Activated CD4-positive, alpha-beta memory T cell treated with anti-CD3 and anti-CD28 coated beads for 36 hours (primary cell): ENCODE data around the gene SLC25A2. TPM values are rescaled to one million over a fixed set of nuclear protein-coding genes. Genes with fewer than 3 reads are reported as not detected.
A peak's percentile ranks its signal among the peaks of the same experiment; 100 is the strongest.
"Not testable (repeated sequence)": the region's sequence is repeated elsewhere in the genome, so short reads cannot be mapped to it uniquely, and the experiment has no call there.

ENCODE experiments used
- CTCF ChIA-PET: fragments of 350-600 bp; sonication (Branson Sonifier 250); formaldehyde crosslinking; loops from one replicate; lab custom pipeline; 2021; ENCODE audit warnings: antibody characterized with exemption, inconsistent platforms; lab: Charles Lee
- POLR2A ChIA-PET: fragments of 350-600 bp; sonication (Branson Sonifier 250); formaldehyde crosslinking; loops from one replicate; lab custom pipeline; 2021; ENCODE audit warnings: antibody characterized with exemption; lab: Charles Lee
- DNase-seq: peaks from one replicate; pipeline ENCODE4 v3.0.0-alpha.2; 2020
- H3K27ac Mint-ChIP-seq: one replicate; pipeline ENCODE4 v1.8.0; 2021; ENCODE audit warnings: mixed read lengths
- H3K27me3 Mint-ChIP-seq: one replicate; pipeline ENCODE4 v1.8.0; 2021; ENCODE audit warnings: mixed read lengths
- H3K36me3 Mint-ChIP-seq: one replicate; pipeline ENCODE4 v1.8.0; 2021; ENCODE audit warnings: mixed read lengths
- H3K4me1 Mint-ChIP-seq: one replicate; pipeline ENCODE4 v1.8.0; 2021; ENCODE audit warnings: low read depth, mixed read lengths
- H3K4me3 Mint-ChIP-seq: one replicate; pipeline ENCODE4 v1.8.0; 2021; ENCODE audit warnings: mild to moderate bottlenecking, mixed read lengths
- H3K9me3 Mint-ChIP-seq: one replicate; pipeline ENCODE4 v1.8.0; 2021; ENCODE audit warnings: mixed read lengths
- intact Hi-C: fragments of 100-400 bp; cut with micrococcal nuclease; formaldehyde crosslinking; loops from one replicate; pipeline ENCODE4 v1.15.1; 2023
- total RNA-seq, 2 experiments: library from RNA; stranded (reverse); gene quantifications; one replicate each; pipeline ENCODE4 v1.2.3, GENCODE V29; 2021

The SLC25A2 gene
- under 1 TPM; 0.19 to 0.31 TPM for total RNA-seq

DNA sequence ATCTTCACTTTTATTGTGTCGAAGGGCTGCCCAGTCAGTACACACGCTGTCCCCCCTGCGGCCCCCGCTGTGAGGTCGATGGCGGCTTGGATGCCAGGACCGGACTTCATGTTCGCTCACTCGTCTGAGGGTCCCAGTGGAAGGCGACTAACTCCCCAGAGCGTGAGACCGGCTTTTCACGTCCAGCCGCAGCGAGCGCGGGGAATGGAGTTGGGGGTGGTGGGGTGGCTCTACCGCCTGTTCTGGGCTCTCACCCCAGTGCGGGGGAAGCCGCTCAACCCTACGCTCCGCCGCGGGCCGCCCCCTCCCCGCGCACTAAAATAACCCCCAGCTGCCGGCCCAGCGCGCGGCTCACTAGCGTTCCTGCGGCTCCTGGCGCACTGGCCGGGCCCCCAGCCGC, at the start of gene SLC25A2:
Gene SLC25A2 (minus strand): TSS at position 294 of the 400 bp plus-strand sequence. CDS start 184 bp downstream, at position 110.
- intact Hi-C loops = no loop called here
- Mint-ChIP-seq H3K4me1 (no peaks in the 10 kb centered on the region), H3K36me3 (peaks cover 45% of the 10 kb centered on the region), H3K4me3 (no peak within 1 kb of the TSS), H3K9me3 (peaks cover 81% of the 10 kb centered on the region), H3K27ac (no peak within 1 kb of the TSS), H3K27me3 (no peaks in the 10 kb centered on the region)
- ChIA-PET CTCF (no interaction called here), POLR2A (no interaction called here)
- no peak for DNase-seq

DNA sequence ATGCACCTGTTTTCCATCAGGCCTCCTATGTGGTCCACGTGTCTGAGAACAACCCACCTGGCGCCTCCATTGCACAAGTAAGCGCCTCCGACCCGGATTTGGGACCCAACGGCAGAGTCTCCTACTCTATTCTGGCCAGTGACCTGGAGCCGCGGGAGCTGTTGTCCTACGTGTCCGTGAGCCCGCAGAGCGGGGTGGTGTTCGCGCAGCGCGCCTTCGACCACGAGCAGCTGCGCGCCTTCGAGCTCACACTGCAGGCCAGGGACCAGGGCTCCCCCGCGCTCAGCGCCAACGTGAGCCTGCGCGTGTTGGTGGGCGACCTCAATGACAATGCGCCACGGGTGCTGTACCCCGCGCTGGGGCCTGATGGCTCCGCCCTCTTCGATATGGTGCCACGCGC, 47.7 kb upstream of the SLC25A2 start:
- H3K4me3 Mint-ChIP-seq = no peak overlapping the region
- no peaks in the 10 kb centered on the region for H3K4me1 Mint-ChIP-seq
- H3K27me3 Mint-ChIP-seq = peaks cover 47% of the 10 kb centered on the region
- ChIA-PET POLR2A (no interaction called here), CTCF (interaction anchor here (1.0 to 2.3 kb wide), 3 partner anchors 18 to 198 kb away, joined by 3 to 9 read pairs (median 5); partner anchors contain the start of gene PCDHGA1)
- H3K9me3 Mint-ChIP-seq = peaks cover 16% of the 10 kb centered on the region
- peaks cover 7% of the 10 kb centered on the region for H3K36me3 Mint-ChIP-seq
- no peak overlapping the region for H3K27ac Mint-ChIP-seq
- DNase-seq = no peak
- intact Hi-C loops = no loop called here

DNA sequence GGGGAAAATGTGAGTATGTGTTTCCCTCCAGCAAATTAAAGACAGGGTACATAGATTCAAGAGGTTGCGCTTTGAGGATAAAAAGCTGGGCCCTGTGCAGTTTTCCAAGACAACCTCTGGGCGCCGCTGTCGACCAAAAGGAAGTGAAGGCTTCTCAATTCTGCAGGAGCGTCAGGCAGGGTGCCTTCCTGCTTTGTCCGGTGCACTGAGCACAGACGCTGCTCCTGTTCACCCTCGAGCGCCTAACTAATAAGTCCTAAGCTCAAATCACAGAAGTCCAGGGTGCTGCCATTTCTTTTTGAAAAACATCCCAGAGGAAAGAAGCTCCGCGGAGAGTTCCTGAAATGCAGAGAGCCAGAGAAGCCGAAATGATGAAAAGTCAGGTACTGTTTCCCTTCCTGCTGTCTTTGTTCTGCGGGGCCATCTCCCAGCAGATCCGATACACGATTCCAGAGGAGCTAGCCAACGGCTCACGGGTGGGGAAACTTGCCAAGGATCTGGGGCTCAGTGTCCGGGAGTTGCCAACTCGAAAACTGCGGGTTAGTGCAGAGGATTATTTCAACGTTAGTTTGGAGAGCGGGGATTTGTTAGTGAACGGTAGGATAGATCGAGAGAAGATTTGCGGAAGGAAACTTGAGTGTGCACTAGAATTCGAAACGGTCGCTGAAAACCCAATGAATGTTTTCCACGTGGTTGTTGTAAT, 46.2 kb upstream of the SLC25A2 start, which contains the start of gene PCDHGB1:
Gene PCDHGB1 (plus strand): TSS at position 183 of the 703 bp plus-strand sequence. CDS start 162 bp downstream, at position 345.
- Mint-ChIP-seq H3K4me1 (no peaks in the 10 kb centered on the region), H3K4me3 (peak within 1 kb of the TSS; percentile 45), H3K36me3 (peaks cover 13% of the 10 kb centered on the region), H3K27ac (no peak within 1 kb of the TSS), H3K27me3 (peaks cover 40% of the 10 kb centered on the region), H3K9me3 (peaks cover 15% of the 10 kb centered on the region)
- peak; percentile 51 for DNase-seq
- POLR2A ChIA-PET = no interaction called here
- intact Hi-C loops = no loop called here
- CTCF ChIA-PET = interaction anchor here (1.0 to 2.3 kb wide), 8 partner anchors 10 to 178 kb away, joined by 3 to 9 read pairs (median 6); partner anchors contain the start of genes PCDHGA1, PCDHGB2 and TAF7

DNA sequence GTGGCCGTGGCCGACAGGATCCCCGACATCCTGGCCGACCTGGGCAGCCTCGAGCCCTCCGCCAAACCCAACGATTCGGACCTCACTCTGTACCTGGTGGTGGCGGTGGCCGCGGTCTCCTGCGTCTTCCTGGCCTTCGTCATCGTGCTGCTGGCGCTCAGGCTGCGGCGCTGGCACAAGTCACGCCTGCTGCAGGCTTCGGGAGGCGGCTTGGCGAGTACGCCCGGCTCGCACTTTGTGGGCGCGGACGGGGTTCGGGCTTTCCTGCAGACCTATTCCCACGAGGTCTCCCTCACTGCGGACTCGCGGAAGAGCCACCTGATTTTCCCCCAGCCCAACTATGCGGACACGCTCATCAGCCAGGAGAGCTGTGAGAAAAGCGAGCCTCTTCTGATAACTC, 42.2 kb upstream of the SLC25A2 start:
- H3K27me3 Mint-ChIP-seq = peaks cover 41% of the 10 kb centered on the region
- H3K27ac Mint-ChIP-seq, intact Hi-C loops, H3K4me1 Mint-ChIP-seq, POLR2A ChIA-PET, DNase-seq, H3K4me3 Mint-ChIP-seq: not testable (repeated sequence)
- peaks cover 28% of the 10 kb centered on the region for H3K9me3 Mint-ChIP-seq
- CTCF ChIA-PET = interaction anchor here (1.0 kb wide), 1 partner anchor 11 kb away, joined by 3 read pairs; no protein-coding TSS in a partner anchor
- H3K36me3 Mint-ChIP-seq = peaks cover 17% of the 10 kb centered on the region

DNA sequence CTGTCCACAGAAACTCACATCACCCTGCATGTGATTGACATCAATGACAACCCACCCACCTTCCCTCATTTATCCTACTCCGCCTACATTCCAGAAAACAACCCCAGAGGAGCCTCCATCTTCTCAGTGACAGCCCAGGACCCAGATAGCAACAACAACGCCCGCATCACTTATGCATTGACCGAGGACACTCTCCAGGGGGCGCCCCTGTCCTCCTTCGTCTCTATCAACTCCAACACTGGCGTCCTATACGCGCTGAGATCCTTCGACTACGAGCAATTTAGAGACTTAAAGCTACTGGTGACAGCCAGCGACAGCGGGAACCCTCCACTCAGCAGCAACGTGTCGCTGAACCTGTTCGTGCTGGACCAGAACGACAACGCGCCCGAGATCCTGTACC, 41.5 kb upstream of the SLC25A2 start:
- no peaks in the 10 kb centered on the region for H3K4me1 Mint-ChIP-seq
- POLR2A ChIA-PET = no interaction called here
- intact Hi-C loops = no loop called here
- H3K27me3 Mint-ChIP-seq = peaks cover 35% of the 10 kb centered on the region
- no peak overlapping the region for H3K4me3 Mint-ChIP-seq
- CTCF ChIA-PET = no interaction called here
- peaks cover 28% of the 10 kb centered on the region for H3K9me3 Mint-ChIP-seq
- H3K27ac Mint-ChIP-seq = no peak overlapping the region
- DNase-seq = no peak
- H3K36me3 Mint-ChIP-seq = peaks cover 17% of the 10 kb centered on the region

DNA sequence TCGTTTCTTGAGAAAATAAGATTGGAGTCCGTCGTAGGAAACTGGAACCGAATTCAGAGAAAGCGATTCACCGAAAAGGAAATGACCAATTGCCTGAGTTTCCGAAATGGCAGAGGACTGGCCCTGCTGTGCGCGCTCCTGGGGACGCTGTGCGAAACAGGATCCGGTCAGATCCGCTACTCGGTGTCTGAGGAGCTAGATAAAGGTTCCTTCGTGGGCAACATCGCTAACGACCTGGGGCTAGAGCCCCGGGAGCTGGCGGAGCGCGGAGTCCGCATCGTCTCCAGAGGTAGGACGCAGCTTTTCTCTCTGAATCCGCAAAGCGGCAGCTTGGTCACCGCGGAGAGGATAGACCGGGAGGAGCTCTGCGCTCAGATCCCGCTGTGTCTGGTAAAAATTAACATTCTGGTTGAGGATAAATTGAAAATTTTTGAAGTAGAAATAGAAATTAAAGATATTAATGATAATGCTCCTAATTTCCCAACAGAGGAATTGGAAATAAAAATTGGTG, 40.2 kb upstream of the SLC25A2 start:
- ChIA-PET CTCF (interaction anchor here (1.1 to 1.6 kb wide), 2 partner anchors 21 to 214 kb away, joined by 3 to 4 read pairs; no protein-coding TSS in a partner anchor), POLR2A (no interaction called here)
- Mint-ChIP-seq H3K4me3 (no peak overlapping the region), H3K27ac (no peak overlapping the region), H3K36me3 (peaks cover 20% of the 10 kb centered on the region), H3K27me3 (peaks cover 40% of the 10 kb centered on the region), H3K9me3 (peaks cover 39% of the 10 kb centered on the region), H3K4me1 (no peaks in the 10 kb centered on the region)
- DNase-seq = no peak
- intact Hi-C loops = no loop called here

DNA sequence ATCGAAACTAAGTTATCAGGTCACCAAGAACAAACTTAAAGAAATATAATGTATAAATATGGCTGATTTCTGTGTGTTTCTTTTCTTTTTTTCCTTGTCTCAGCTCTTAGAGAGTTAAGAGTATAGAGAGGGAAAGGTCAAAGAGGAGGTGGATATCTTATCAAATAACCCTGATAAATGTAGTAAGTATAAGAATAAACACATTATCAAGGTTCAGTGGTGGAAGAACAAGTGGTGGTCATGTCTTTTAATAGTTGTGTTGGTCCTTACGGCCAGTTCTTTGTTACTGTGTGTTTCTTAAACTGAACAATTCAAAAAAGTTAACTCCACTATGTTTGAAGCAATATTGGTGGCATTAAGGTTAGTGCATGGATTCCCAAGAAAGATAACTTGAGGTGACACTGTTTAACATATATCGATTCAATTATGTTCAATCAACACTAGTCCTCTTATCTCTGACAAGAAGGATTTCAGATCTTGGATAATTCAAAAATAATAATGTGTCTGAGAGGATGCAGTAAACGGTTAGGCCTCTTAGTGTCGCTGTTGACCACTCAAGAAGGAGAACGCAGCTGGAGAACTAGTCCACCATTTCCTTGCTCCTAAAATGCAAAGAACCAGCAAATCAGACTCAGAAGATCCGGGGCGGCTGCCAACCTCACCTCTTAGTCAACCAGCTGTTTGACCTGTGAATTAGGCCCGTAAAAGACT, 39.5 kb upstream of the SLC25A2 start, which contains the start of gene PCDHGA3:
Gene PCDHGA3 (plus strand): TSS at position 588 of the 711 bp plus-strand sequence. CDS start 205 bp downstream, outside the sequence.
- H3K27ac Mint-ChIP-seq = no peak within 1 kb of the TSS
- ChIA-PET CTCF (interaction anchor here (1.0 to 1.6 kb wide), 3 partner anchors 14 to 214 kb away, joined by 3 to 4 read pairs (median 4); no protein-coding TSS in a partner anchor), POLR2A (no interaction called here)
- no peaks in the 10 kb centered on the region for H3K4me1 Mint-ChIP-seq
- intact Hi-C loops = no loop called here
- H3K4me3 Mint-ChIP-seq = no peak within 1 kb of the TSS
- DNase-seq = peak; percentile 20
- H3K27me3 Mint-ChIP-seq = peaks cover 41% of the 10 kb centered on the region
- peaks cover 21% of the 10 kb centered on the region for H3K36me3 Mint-ChIP-seq
- H3K9me3 Mint-ChIP-seq = peaks cover 45% of the 10 kb centered on the region

DNA sequence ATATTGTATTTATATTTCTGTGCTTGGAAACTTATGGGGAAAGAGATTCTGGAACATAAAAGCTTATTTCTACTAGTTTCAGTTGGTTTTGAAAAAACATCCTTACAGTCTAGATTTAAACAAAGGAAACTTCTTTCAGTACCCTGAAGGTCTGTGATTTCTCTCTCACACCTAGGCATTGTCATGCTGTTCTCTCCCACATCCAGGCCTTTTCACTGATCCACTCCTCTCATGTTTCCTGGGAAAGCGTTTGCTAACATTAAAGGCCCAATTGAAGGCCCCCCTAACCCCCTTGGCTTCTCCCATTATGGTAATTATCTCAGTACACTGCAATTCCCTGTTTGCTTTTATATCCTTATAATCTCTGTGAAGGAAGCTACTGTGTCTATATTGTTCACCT, 38.9 kb upstream of the SLC25A2 start:
- H3K9me3 Mint-ChIP-seq = peaks cover 51% of the 10 kb centered on the region
- no peak overlapping the region for H3K4me3 Mint-ChIP-seq
- no peaks in the 10 kb centered on the region for H3K4me1 Mint-ChIP-seq
- ChIA-PET POLR2A (no interaction called here), CTCF (interaction anchor here (1.0 to 1.6 kb wide), 3 partner anchors 14 to 215 kb away, joined by 3 to 4 read pairs (median 4); no protein-coding TSS in a partner anchor)
- DNase-seq = no peak
- peaks cover 47% of the 10 kb centered on the region for H3K27me3 Mint-ChIP-seq
- intact Hi-C loops = no loop called here
- peaks cover 27% of the 10 kb centered on the region for H3K36me3 Mint-ChIP-seq
- no peak overlapping the region for H3K27ac Mint-ChIP-seq

DNA sequence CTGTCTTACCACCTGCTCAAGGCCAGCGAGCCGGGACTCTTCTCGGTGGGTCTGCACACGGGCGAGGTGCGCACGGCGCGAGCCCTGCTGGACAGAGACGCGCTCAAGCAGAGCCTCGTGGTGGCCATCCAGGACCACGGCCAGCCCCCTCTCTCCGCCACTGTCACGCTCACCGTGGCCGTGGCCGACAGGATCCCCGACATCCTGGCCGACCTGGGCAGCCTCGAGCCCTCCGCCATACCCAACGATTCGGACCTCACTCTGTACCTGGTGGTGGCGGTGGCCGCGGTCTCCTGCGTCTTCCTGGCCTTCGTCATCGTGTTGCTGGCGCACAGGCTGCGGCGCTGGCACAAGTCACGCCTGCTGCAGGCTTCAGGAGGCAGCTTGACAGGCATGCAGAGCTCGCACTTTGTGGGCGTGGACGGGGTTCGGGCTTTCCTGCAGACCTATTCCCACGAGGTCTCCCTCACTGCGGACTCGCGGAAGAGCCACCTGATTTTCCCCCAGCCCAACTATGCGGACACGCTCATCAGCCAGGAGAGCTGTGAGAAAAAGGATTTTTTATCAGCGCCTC, 37.0 kb upstream of the SLC25A2 start:
- CTCF ChIA-PET = not testable (repeated sequence)
- peaks cover 58% of the 10 kb centered on the region for H3K9me3 Mint-ChIP-seq

DNA sequence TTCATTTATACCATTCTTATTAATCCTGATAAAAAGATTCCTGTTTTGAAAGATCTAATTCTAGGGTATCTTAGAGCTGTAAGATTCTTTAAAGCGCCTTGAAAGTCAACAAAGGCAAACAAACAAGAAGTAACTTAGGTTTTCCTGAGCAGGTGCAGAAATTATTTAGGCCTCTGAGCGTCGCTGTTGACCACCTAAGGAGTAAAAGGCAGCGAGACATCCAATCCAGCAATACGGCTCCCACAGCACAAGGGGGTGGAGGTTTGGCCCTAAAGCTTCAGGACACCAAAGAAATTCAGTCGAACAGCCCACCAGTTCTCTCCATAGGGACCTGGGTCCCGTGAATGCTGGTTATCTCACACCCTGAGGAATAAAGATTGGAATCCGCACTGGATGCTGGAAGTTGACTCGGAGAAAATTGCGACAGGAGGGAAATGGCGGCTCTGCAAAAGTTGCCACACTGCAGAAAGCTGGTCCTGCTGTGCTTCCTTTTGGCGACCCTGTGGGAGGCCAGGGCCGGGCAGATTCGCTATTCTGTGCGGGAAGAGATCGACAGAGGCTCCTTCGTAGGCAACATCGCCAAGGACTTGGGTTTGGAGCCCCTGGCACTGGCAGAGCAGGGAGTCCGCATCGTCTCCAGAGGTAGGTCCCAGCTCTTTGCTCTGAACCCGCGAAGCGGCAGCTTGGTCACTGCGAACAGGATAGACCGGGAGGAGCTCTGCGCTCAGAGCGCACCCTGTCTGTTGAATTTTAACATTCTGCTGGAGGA, 34.9 kb upstream of the SLC25A2 start, which contains the start of gene PCDHGA2:
Gene PCDHGA2 (plus strand): TSS at position 223 of the 769 bp plus-strand sequence.
- CTCF ChIA-PET = interaction anchor here (0.8 to 1.8 kb wide), 6 partner anchors 8 to 225 kb away, joined by 3 to 6 read pairs (median 4); partner anchors contain the start of genes PCDHGA1 and TAF7
- Mint-ChIP-seq H3K9me3 (peaks cover 50% of the 10 kb centered on the region), H3K27me3 (peaks cover 55% of the 10 kb centered on the region), H3K4me1 (no peaks in the 10 kb centered on the region), H3K27ac (no peak within 1 kb of the TSS), H3K36me3 (peaks cover 32% of the 10 kb centered on the region), H3K4me3 (no peak within 1 kb of the TSS)
- no peak for DNase-seq
- POLR2A ChIA-PET = no interaction called here
- intact Hi-C loops = no loop called here

More for the DNA sequence above, 37.0 kb upstream of the SLC25A2 start:
- POLR2A ChIA-PET, intact Hi-C loops, DNase-seq, H3K4me1 Mint-ChIP-seq, H3K27ac Mint-ChIP-seq, H3K4me3 Mint-ChIP-seq: not testable (repeated sequence)
- Mint-ChIP-seq H3K27me3 (peaks cover 56% of the 10 kb centered on the region), H3K36me3 (peaks cover 29% of the 10 kb centered on the region)

DNA sequence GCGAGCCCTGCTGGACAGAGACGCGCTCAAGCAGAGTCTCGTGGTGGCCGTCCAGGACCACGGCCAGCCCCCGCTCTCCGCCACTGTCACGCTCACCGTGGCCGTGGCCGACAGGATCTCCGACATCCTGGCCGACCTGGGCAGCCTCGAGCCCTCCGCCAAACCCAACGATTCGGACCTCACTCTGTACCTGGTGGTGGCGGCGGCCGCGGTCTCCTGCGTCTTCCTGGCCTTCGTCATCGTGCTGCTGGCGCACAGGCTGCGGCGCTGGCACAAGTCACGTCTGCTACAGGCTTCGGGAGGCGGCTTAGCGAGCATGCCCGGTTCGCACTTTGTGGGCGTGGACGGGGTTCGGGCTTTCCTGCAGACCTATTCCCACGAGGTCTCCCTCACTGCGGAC, 28.7 kb upstream of the SLC25A2 start:
- DNase-seq, H3K4me3 Mint-ChIP-seq, H3K4me1 Mint-ChIP-seq, POLR2A ChIA-PET, H3K27ac Mint-ChIP-seq, intact Hi-C loops: not testable (repeated sequence)
- Mint-ChIP-seq H3K9me3 (peaks cover 37% of the 10 kb centered on the region), H3K27me3 (peaks cover 45% of the 10 kb centered on the region), H3K36me3 (peaks cover 29% of the 10 kb centered on the region)
- CTCF ChIA-PET = interaction anchor here (1.8 kb wide), 1 partner anchor 18 kb away, joined by 9 read pairs; the partner anchor contains the start of gene PCDHGB1
